HG03097 (cell line): Measurements from ENCODE around the gene CSF2.
"Not testable (repeated sequence)": the region's sequence is repeated elsewhere in the genome, so short reads cannot be mapped to it uniquely, and the experiment has no call there.

Experiments
- ATAC-seq: cut with Tn5 transposase; IDR thresholded peaks from one replicate; pipeline ENCODE4 v1.9.1; 2021; ENCODE audit not compliant: unreplicated experiment, low FRiP score

Gene CSF2

GRCh38 chr5:132105688-132106087 lies 32.1 kb downstream of the CSF2 start:
- ATAC-seq = no peak

GRCh38 chr5:132108495-132108894 lies 34.9 kb downstream of the CSF2 start:
- ATAC-seq = not testable (repeated sequence)

- ATAC-seq = not testable (repeated sequence)
Measured at GRCh38 chr5:132108957-132109356, 35.4 kb downstream of the CSF2 start.

DNA sequence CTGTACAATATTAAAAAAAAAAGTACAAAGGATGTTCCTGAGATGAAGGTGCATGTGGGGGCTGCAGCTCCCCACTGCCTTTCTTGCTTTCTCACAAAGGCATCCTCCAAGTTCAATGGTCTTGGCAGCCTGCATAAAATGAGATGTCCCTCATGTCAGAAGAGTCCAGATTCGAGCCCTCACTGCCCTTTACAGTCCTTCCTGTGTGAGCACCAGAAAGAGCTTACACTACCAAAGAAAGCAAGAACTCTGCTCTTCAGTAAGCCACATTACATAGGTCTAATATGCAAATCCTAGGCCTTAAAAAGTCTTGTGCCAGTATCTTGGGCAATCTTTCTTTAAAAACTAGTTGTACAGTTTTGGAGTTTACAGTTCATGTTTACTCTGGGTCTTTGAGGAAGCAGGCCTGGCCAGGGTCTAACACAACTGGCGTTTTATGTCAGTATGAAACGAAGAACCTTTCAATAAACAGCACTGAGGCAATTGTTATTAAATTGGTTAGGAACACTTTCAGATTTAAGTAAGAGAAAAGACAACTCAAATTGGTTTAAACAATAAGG lies 36.0 kb downstream of the CSF2 start:
- ATAC-seq = no peak

GRCh38 chr5:132110195-132110594 lies 36.6 kb downstream of the CSF2 start:
- ATAC-seq = no peak

GRCh38 chr5:132110930-132111329 lies 37.3 kb downstream of the CSF2 start:
- no peak for ATAC-seq

DNA sequence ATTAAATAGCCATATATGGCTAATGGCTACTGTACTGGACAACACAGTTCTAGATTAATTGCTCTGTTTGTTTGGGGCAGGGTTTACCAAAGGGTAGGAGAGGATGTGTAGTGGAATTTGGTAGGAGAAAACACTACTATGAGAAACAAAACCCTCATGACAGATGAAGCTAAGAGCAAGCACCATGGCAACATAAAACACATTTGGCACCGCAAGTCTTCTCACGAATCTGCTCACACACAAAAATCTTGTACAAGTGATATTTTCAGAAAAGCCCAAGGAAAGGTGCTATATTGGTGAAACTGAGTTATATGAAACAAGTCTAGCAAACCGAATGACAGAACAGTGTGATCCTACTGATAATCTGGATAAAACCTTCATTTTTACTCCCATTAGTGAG lies 38.5 kb downstream of the CSF2 start:
- ATAC-seq = no peak

DNA sequence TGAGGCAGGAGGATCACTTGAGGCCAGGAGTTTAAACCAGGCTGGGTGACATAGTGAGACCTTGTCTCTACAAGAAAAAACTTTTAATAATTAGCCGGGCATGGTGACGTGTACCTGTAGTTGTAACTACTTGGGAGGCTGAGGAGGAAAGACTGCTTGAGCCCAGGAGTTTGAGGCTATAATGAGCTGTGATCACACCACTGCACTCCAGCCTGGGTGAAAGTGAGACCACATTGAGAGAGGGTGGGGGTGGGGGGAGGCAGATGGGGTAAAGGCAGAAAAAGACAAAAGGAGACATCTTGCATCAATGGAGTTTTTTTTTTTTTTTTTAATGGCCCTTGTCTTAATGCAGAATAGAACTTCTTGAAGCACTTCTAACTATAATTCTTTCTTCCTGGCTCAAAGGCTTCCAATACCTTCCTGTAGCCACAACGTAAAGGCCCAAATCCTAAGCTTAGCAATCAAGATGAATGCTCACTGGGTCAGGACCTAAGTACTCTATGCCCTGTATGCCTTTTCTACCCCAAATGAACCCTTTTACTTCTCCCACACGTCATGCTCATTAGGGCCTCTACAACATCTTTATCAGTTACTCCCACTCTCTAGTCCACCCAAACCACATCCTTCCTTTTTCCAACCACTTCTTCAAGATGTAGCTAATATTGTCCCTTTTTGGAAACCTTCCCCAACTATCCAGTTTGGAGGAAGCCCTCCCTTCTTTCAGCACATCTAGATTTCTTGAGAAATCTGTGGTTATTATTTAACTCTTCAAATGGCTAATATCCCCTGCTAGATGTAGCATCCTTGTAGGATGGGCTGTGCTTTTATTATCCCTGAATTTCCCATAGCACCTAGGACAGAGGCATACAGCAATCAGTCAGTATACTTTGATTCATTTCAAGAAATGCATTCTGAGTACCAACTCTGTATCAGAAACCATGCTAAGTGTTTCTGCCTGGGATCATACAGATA lies 40.8 kb downstream of the CSF2 start:
- no peak for ATAC-seq

DNA sequence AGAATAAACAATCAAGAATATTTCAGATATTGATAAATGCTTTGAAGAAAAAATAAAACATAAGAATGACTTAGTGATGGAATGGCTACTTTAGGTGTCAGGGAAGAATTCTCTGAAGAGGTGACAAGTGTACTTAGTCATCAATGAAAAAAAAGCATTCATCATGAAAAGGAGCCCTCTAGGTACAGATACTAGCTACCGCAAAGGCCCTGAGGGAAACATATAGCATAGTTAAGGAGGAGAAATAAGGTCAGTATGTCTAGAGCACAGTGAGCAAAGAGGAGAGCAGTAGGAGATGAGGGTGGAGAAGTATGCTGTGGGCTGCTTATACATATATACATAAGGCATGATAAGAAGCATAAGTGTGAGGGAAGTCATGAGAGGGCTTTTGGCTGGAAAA lies 41.8 kb downstream of the CSF2 start:
- no peak for ATAC-seq

DNA sequence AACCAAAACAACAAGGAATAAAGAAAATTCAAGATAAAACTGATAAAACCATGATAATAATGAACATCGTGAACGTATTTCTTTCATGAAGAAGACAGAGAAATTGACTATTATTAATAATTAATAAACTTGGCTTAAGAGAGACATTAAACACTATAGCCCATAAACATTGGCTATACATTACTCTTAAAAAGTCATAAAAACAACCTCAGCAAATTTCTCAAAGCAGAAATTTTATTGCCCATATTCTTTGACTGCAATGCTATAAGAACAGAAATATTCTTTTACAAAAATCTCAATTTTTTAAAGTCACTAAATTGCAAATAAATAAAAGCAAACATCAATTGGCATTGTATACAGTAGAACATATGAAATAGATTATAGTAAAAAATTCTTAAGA lies 42.5 kb downstream of the CSF2 start:
- no peak for ATAC-seq

- not testable (repeated sequence) for ATAC-seq
Measured at GRCh38 chr5:132116909-132117489, 43.4 kb downstream of the CSF2 start.

GRCh38 chr5:132120717-132121116 lies 47.1 kb downstream of the CSF2 start:
- not testable (repeated sequence) for ATAC-seq

- ATAC-seq = not testable (repeated sequence)
Measured at GRCh38 chr5:132122971-132123370, 49.4 kb downstream of the CSF2 start.

DNA sequence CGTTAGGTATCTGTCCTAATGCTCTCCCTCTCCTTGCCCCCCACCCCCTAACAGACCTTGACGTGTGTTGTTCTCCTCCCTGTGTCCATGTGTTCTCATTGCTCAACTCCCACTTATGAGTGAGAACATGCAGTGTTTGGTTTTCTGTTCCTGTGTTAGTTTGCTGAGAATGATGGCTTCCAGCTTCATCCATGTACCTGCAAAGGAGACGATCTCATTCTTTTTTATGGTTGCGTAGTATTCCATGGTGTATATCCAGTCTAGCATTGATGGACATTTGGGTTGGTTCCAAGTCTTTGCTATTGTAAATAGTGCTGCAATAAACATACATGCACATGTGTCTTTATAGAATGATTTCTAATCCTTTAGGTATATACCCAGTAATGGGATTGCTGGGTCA lies 50.0 kb downstream of the CSF2 start:
- not testable (repeated sequence) for ATAC-seq
